ENCODE results near the gene PRKG1. TPM values are rescaled to one million over a fixed set of nuclear protein-coding genes. Genes with fewer than 3 reads are reported as not detected.

Gene PRKG1
- polyA plus RNA-seq, 3 donors: 11.9 to 16.4 (median 13.7) TPM

GRCh38 chr10:52106899-52107298 is 1032.6 kb downstream of the PRKG1 start:
- DNase-seq (ENCODE audit: extremely low read depth in 1 of 11, low read depth in 9 of 11, low spot score in 4 of 11): no peak

GRCh38 chr10:52108236-52108635 is 1033.9 kb downstream of the PRKG1 start:
- no peak for DNase-seq (ENCODE audit: extremely low read depth in 1 of 11, low read depth in 9 of 11, low spot score in 4 of 11)

GRCh38 chr10:52110576-52110975 is 1036.3 kb downstream of the PRKG1 start:
- DNase-seq (ENCODE audit: extremely low read depth in 1 of 11, low read depth in 9 of 11, low spot score in 4 of 11): no peak

GRCh38 chr10:52111101-52111891 is 1037.0 kb downstream of the PRKG1 start:
- DNase-seq (ENCODE audit: extremely low read depth in 1 of 11, low read depth in 9 of 11, low spot score in 4 of 11): no peak

- DNase-seq (ENCODE audit: extremely low read depth in 1 of 11, low read depth in 9 of 11, low spot score in 4 of 11): no peak
Observed at GRCh38 chr10:52115823-52116222, 1041.5 kb downstream of the PRKG1 start.

GRCh38 chr10:52119507-52119906 is 1045.2 kb downstream of the PRKG1 start:
- DNase-seq (ENCODE audit: extremely low read depth in 1 of 11, low read depth in 9 of 11, low spot score in 4 of 11): no peak

GRCh38 chr10:52121688-52122087 is 1047.4 kb downstream of the PRKG1 start:
- DNase-seq (ENCODE audit: extremely low read depth in 1 of 11, low read depth in 9 of 11, low spot score in 4 of 11): no peak

GRCh38 chr10:52128056-52128683 is 1053.9 kb downstream of the PRKG1 start:
- DNase-seq (ENCODE audit: extremely low read depth in 1 of 11, low read depth in 9 of 11, low spot score in 4 of 11): peak in 10 of 11 donors; percentile 3 to 48 (median 18)

GRCh38 chr10:52129410-52130178 is 1055.3 kb downstream of the PRKG1 start:
- DNase-seq (ENCODE audit: extremely low read depth in 1 of 11, low read depth in 9 of 11, low spot score in 4 of 11): no peak

GRCh38 chr10:52135101-52135500 is 1060.8 kb downstream of the PRKG1 start:
- DNase-seq (ENCODE audit: extremely low read depth in 1 of 11, low read depth in 9 of 11, low spot score in 4 of 11): no peak

GRCh38 chr10:52136921-52137320 is 1062.6 kb downstream of the PRKG1 start:
- DNase-seq (ENCODE audit: extremely low read depth in 1 of 11, low read depth in 9 of 11, low spot score in 4 of 11): no peak

GRCh38 chr10:52143338-52143737 is 1069.1 kb downstream of the PRKG1 start:
- DNase-seq (ENCODE audit: extremely low read depth in 1 of 11, low read depth in 9 of 11, low spot score in 4 of 11): no peak

GRCh38 chr10:52145636-52146035 is 1071.3 kb downstream of the PRKG1 start:
- no peak for DNase-seq (ENCODE audit: extremely low read depth in 1 of 11, low read depth in 9 of 11, low spot score in 4 of 11)

GRCh38 chr10:52146766-52147165 is 1072.5 kb downstream of the PRKG1 start:
- DNase-seq (ENCODE audit: extremely low read depth in 1 of 11, low read depth in 9 of 11, low spot score in 4 of 11): no peak

GRCh38 chr10:52170776-52171175 is 1096.5 kb downstream of the PRKG1 start:
- no peak for DNase-seq (ENCODE audit: extremely low read depth in 1 of 11, low read depth in 9 of 11, low spot score in 4 of 11)

GRCh38 chr10:52172581-52172980 is 1098.3 kb downstream of the PRKG1 start:
- no peak for DNase-seq (ENCODE audit: extremely low read depth in 1 of 11, low read depth in 9 of 11, low spot score in 4 of 11)

- no peak for DNase-seq (ENCODE audit: extremely low read depth in 1 of 11, low read depth in 9 of 11, low spot score in 4 of 11)
Observed at GRCh38 chr10:52185256-52185655, 1111.0 kb downstream of the PRKG1 start.

GRCh38 chr10:52187521-52188258 is 1113.4 kb downstream of the PRKG1 start:
- DNase-seq (ENCODE audit: extremely low read depth in 1 of 11, low read depth in 9 of 11, low spot score in 4 of 11): peak in 3 of 11 donors; percentile 13 to 22 (median 15)

GRCh38 chr10:52191049-52191448 is 1116.8 kb downstream of the PRKG1 start:
- DNase-seq (ENCODE audit: extremely low read depth in 1 of 11, low read depth in 9 of 11, low spot score in 4 of 11): no peak

All from renal cortex interstitium (tissue), 11 donors.